Epithelial cell of esophagus (primary cell): ENCODE data around the gene POLR2J.
A peak's percentile ranks its signal among the peaks of the same experiment; 100 is the strongest.
"Not testable (repeated sequence)": the region's sequence is repeated elsewhere in the genome, so short reads cannot be mapped to it uniquely, and the experiment has no call there.

Source experiments
- DNase-seq: peaks from one replicate; pipeline ENCODE4 v3.0.0; 2010; ENCODE audit warnings: low read depth
- H3K4me3 ChIP-seq: 2 replicates; pipeline ENCODE4 v1.5.1; 2011; ENCODE audit warnings: mild to moderate bottlenecking, low read length, control low read depth
- CTCF ChIP-seq: IDR thresholded peaks from 2 replicates; pipeline ENCODE4 v1.5.1; 2011; ENCODE audit warnings: low read depth, mild to moderate bottlenecking, low read length, control low read depth, inconsistent platforms; ENCODE audit not compliant: insufficient read depth; ENCODE audit errors: missing control alignments

The POLR2J gene

GRCh38 chr7:102478314-102479208 is at the start of gene POLR2J:
Gene POLR2J, minus strand, starts transcription at chr7:102478922. Its CDS starts 62 bp downstream, at chr7:102478860.
- peak; percentile 27 for TF ChIP-seq CTCF
- peak; percentile 74 for DNase-seq
- peak within 1 kb of the TSS; percentile 34 for H3K4me3 ChIP-seq

GRCh38 chr7:102527822-102528793 is 49.4 kb upstream of the POLR2J start:
- H3K4me3 ChIP-seq, DNase-seq: not testable (repeated sequence)

- not testable (repeated sequence) for H3K4me3 ChIP-seq, DNase-seq
Observed at GRCh38 chr7:102527182-102527581, 48.5 kb upstream of the POLR2J start.

DNA sequence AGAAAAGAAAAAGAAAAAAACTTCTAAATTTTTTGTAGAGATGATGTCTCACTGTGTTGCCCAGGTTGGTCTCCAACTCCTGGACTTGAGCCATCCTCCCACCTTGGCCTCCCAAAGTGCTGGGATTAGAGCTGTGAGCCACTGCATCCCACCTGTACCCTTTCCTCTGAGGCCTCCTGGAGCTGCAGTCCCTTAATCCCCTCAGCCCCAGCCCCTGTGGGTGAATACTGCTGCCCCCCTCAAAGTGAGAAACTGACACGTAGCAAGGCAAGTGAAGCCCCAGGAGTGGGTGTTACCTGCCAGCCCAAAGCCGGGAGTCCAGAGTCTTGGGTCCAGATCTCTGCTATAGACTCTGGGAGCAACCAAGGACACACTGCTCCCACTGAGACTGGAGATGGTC is 46.1 kb upstream of the POLR2J start:
- not testable (repeated sequence) for H3K4me3 ChIP-seq, DNase-seq

- DNase-seq = not testable (repeated sequence)
Observed at GRCh38 chr7:102520797-102521196, 42.1 kb upstream of the POLR2J start.

DNA sequence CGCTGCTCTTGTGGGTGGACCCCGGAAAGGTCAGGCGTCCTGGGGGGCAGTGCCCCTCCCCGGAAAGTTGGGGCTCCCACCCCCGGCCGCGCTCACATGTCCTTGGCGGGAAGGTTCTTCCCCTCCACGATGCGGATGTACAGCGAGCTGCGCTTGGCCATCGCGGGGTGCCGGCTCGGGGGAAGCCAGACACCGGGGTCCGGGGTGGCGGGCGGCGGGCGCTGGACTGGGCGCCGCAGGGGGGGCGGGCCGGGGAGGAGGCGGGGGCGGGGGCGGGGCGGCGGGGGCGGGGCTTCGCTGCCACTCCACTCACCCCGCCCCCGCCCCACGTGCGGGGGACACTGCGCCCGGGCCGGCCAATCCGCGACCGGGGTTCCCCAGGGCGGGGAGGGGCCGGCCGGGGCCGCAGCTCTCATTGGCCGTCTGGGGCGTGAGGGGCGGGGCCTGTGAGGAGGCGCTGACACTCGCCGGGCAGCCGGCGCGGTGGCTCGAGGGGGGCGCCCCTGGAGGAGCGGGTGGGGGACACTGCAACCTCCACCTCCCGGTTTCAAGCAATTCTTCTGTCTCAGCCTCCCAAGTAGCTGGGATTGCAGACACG is 38.9 kb upstream of the POLR2J start, which contains the start of gene RASA4B:
Gene RASA4B, minus strand, starts transcription at position 228 of the 598 bp plus-strand sequence. Its CDS starts 67 bp downstream, at position 161.
- not testable (repeated sequence) for H3K4me3 ChIP-seq, DNase-seq

More at GRCh38 chr7:102520797-102521196, 42.1 kb upstream of the POLR2J start:
- H3K4me3 ChIP-seq = not testable (repeated sequence)

DNA sequence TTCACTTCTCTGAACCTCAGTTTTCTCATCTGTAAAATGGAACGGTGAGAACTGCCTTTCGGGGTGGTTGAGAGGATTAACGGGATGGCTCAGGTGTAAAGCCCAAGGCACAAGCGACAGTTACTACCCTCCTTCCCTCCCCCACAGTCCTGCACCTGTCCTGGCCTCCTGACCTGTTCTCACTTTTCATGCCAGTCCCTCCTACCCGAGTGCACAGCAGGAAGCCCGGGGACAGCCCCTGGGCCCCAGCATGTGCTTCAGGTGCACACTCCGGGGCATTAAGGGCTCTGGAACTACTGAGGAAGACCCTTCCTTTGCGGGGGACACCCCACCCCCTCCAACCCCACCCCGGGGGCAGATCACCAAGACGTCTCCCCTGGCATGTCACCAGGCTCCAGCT is 38.2 kb upstream of the POLR2J start:
- not testable (repeated sequence) for DNase-seq, H3K4me3 ChIP-seq

DNA sequence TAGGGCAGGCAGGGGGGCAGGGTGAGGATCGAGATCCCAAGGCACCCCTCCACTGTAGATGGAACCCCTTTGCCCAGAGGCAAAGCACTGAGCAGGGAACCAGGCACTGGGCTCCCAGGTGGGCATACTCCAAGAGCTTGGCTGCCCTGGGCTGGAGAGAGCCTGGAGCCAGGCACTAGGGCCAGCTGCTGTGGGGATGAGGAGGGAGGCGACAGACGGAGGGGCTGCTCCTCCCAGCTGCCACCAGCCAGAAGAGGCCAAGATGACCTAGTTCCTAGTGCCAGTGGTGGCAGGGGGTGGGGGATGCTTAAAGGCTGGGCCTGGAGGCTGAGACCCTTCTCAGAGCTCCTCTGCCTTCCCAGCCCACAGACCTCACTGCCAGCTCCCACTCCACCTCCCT is 37.2 kb upstream of the POLR2J start:
- not testable (repeated sequence) for DNase-seq, H3K4me3 ChIP-seq

- not testable (repeated sequence) for H3K4me3 ChIP-seq, DNase-seq
Observed at GRCh38 chr7:102514881-102515721, 36.4 kb upstream of the POLR2J start.

DNA sequence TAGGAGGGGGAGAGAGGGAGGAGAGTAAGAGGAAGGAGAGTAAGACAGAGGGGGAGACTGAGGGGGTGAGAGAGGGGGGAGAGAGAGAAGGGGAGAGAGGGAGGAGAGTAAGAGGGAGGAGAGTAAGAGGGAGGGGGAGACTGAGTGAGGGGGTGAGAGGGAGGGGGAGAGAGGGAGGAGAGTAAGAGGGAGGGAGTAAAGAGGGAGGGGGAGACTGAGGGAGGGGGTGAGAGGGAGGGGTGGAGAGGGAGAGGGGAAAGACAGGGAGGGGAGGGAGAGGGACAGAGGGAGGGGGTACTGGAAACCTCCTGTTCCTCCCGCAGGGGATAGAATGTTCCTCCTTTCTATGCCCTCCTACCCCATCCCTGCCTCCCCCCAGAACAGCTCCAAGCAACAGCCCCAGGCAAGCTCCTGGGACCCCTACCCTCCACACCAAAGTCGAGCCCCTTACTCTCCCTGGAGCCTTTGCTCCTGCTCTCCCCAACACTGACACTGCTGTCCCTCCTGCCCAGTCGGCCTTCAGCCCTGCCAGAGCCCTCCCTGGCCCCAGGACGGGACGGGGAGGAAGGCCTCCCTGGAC is 34.0 kb upstream of the POLR2J start:
- H3K4me3 ChIP-seq, DNase-seq: not testable (repeated sequence)

DNA sequence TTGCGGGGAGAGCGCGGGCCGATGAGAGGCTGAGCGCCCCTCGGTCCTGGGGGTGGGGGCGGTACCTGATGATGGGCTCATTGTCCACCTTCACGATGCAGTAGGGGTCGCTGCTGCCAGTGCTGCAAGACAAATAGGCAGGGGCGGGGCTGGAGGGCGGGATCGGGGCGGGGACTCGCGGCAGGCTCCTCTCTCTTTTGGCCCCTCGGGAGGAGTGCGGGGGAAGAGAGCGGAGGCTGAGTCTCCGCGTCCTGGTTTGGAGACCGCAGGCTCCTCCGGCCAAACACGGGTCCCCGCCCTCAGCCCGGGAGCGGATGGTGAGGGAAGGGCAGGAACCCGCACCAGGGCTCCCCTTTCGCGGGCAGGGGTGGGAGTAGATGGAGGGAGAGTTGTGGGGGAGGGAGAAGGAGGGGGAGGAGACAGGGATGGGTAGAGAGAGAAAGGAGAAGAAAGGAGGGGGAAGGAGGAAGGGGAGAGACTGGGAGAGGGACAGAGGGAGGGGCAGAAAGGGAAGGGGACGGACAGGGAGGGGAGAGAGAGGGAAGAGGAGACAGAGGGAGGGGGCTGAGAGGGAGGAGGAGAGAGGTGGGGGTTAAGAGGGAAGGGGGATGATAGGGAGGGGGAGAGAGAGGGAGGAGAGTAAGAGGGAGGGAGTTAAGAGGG is 33.3 kb upstream of the POLR2J start:
- not testable (repeated sequence) for H3K4me3 ChIP-seq

GRCh38 chr7:102510575-102510974 is 31.9 kb upstream of the POLR2J start:
- DNase-seq, H3K4me3 ChIP-seq: not testable (repeated sequence)

More for the DNA sequence above, 33.3 kb upstream of the POLR2J start:
- not testable (repeated sequence) for DNase-seq

GRCh38 chr7:102507410-102508088 is 28.8 kb upstream of the POLR2J start:
- not testable (repeated sequence) for DNase-seq

GRCh38 chr7:102505298-102506185 is 26.8 kb upstream of the POLR2J start:
- DNase-seq, H3K4me3 ChIP-seq: not testable (repeated sequence)

More at GRCh38 chr7:102507410-102508088, 28.8 kb upstream of the POLR2J start:
- not testable (repeated sequence) for H3K4me3 ChIP-seq
